Medulla oblongata (tissue), 1 donor: ENCODE results near the gene SAP30.
A peak's percentile ranks its signal among the peaks of the same experiment; 100 is the strongest.

Experiments
- DNase-seq: peaks from one replicate; pipeline ENCODE4 v3.0.0-alpha.2; 2015; ENCODE audit errors: extremely low spot score

SAP30 gene

DNA sequence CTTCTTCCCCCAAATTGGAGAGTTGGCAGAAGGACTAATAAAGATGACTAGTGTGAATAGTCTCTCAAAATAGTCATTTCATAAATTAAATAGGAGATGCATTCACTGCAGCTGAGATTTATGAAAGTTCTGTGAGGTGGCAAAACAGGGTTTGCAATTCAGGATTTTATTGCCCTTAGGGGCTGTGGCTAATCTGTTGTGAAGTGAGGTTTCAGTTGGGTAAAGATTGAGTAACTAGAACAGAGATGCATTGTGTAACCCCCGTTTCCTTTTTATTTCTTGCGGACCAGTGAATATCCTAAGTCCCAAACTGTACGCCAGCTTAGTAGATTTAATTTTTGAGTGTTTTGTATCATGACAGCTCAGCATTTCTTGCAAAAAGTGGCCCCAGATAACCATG, 44.3 kb downstream of the SAP30 start:
- DNase-seq = peak; percentile 60

DNA sequence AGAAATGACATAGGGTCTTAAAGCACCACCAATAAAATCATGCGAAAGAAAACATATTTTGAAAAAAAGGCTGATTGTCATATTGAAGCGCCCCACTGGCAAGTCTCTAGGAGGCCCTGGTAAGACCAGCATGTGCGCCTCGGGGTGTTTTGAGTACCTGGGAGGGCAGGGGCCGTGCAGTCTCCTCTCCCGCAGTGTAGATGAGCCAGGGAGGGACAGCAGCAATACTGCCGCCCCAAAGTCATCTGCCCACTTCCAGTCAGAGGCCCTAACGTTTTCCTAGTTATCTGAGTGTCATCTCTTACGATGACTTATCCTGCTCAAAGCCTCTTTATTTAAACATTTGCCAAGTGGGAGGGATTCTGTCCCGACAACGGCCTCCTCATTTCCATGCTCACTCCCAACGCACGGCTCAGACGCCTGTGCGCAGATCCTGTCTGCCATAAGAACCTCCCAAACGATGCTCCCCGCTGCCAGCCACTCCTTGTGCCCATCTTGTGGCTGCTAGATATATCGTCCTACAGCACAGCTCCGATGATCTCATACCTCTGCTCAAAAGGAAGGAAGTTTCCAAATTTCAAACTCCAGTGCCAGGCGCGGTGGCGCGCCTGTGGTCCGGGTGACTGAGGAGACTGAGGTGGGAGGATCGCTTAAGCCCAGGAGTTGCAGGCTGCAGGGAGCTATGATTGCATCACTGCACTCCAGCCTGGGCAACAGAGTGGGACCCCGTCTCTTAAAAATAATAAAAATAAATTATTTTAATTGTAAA, 45.3 kb downstream of the SAP30 start:
- peak; percentile 59 for DNase-seq

DNA sequence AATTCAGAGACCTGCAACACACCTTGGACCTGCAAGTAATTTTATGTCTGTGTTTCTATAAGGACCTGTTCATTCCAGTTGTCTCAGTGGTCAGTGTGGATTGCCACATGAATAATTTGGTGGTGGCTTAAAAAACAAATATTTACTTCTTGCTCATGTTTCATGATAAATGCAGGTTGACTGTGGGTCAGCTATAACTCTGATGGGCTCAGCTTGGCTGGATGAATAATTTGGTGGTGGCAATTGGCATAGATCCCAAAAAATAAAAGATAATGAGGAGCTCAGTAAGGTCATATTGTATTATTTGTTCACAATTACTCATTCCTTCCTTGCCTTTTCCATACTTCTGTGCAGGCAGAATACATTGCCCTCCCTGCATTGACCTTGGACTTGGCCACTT, 47.1 kb downstream of the SAP30 start:
- no peak for DNase-seq

DNA sequence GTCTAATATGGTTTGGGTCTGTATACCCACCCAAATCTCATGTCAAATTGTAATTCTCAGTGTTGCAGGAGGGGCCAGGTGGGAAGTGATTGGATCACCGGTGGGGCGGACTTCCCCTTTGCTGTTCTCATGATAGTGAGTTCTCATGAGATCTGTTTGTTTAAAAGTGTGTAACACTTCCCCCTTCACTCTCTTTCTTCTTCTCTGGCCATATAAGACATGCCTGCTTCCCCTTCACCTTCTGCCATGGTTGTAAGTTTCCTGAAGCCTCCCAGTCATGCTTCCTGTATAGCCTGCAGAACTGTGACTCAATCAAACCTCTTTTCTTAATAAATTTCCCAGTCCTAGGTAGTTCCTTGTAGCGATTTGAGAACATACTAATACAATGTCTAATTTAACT, 47.9 kb downstream of the SAP30 start:
- DNase-seq = no peak

DNA sequence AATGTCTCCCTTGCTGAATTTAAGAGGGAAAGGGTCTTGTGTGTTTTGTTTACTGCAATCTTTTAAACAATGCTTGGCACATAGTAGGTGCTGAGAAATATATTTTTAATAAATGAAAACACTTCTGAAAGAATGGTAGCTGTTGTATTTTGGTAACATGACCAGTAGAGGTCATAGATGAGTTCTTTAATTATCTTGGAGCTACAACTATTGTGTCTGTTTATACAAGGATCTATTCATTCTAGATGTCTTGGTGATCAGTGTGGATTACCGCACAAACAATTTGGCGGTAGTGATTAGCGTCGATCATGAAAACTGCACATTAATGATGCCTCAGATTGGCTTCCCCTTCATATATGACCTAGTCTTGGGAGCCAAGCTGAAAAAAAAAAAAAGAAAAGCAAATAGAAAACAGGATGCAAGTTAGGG, 49.6 kb downstream of the SAP30 start:
- DNase-seq = peak; percentile 68

DNA sequence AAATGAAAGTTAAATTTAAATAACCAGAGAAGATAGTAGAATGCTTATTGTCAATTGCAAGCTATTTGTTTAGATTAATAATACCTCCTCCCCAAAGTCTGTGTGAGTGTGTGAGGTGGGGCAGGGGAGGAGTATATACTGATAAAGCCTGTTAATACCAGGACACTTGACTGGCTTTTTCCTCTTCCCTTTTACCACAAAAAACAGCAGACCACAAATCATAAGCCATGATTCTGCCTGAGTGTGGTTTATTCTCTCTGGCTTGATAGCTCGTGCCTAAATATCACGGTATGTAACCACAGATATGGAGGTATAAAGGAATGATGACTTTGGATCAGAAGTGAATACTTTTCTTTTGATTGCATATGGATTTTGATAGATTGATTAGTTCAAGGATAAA, 50.0 kb downstream of the SAP30 start:
- DNase-seq = no peak

DNA sequence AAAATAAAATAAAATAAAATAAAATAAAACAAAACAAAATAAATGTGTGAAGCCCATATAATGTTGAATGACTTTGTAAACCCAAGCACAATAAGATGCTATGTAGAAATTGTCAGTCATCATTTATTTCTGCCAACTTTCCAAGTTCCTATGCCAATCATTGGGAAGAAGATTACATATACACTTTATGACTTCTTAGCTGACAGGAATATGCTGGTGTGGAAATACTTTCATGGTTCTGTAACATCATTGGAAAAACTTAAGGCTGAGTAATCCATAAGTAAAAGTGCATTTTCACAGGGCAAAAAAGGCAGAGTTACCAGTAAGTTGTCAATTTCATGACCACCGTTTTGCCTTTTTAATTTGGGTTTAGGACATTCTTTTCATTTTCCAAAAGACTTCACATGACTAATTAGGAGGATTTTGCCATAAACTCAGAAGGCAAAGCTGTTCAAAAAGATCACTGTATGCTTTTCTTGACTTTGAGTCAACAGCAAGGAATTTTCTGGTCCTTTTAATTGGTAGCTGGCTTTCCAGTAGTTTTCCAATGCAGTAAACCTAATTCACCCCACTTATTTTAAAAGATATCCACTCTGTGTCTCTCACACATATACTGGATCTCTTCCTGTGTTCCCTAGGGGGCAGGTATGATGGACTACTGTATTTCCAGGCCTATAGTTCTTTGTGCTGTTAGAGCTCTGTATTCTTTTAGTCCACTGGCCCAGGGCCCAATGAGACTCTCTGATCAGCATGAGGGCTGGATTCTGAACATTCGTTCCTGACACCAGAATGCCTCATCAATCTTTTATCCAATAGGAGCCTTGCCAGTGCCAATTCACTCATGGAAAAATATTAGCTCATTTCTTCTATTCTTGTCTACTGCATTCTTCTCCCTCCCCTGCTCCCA, 54.4 kb downstream of the SAP30 start:
- no peak for DNase-seq

DNA sequence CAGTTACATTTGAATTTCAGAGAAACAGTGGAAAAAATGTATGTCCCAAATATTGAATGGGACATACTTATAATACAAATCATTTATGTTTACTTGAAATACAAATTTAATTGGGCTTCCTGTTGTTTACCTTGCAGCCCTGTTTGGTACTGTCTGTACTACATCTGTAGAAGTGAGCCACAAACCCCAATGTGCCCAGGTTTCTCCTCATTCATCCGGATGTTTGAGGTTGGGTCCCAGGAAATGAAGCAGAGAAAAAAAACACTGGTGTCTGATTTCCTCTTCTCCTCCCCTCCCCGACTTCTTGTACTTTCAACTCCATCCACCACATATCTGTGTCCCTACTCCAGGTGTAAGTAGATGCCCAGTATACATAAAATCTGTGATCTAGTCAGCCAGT, 55.3 kb downstream of the SAP30 start:
- no peak for DNase-seq
